PC-3 (cell line): ENCODE measurements around the gene PNCK.

ENCODE experiments used
- CTCF ChIP-seq: fragments of 300-600 bp; sonication (generic); conservative IDR thresholded peaks from 2 replicates; pipeline ENCODE4 v1.5.1; 2017; ENCODE audit warnings: antibody characterized with exemption, low read depth, mild to moderate bottlenecking, low read length
- EZH2 ChIP-seq: fragments of 300-600 bp; sonication (generic); IDR thresholded peaks from one replicate; pipeline ENCODE4 v1.6.1; 2017; ENCODE audit warnings: antibody characterized with exemption, mild to moderate bottlenecking, low read length; ENCODE audit not compliant: unreplicated experiment

- TF ChIP-seq CTCF (no peak), EZH2 (no peak)
Measured at GRCh38 chrX:153693216-153694086, 19.8 kb upstream of the PNCK start.
